Caco-2 (cell line): ENCODE data around the gene DEPDC5. TPM values are rescaled to one million over a fixed set of nuclear protein-coding genes. Genes with fewer than 3 reads are reported as not detected.

Source experiments
- BruUV-seq: library from RNA; stranded (reverse); fragments of 400-500 nt; replicated peaks from 2 replicates; lab custom pipeline; 2021; lab: Mats Ljungman, UMichigan
- CTCF ChIA-PET: fragments of 300-600 bp; sonication (Branson Sonifier 250); formaldehyde crosslinking; loops from one replicate; lab custom pipeline; 2022; ENCODE audit warnings: antibody characterized with exemption; lab: Charles Lee
- POLR2A ChIA-PET: fragments of 300-600 bp; sonication (Branson Sonifier 250); formaldehyde crosslinking; loops from one replicate; lab custom pipeline; 2022; ENCODE audit warnings: antibody characterized with exemption; lab: Charles Lee
- DNase-seq, 2 experiments: peaks; one replicate each; pipeline versions ENCODE4 v3.0.0 to v3.0.0-alpha.2; 2020 to 2022
- H3K27me3 ChIP-seq: replicated peaks from 2 replicates; pipeline ENCODE4 v1.6.0; 2011; ENCODE audit warnings: low read length; ENCODE audit not compliant: control insufficient read depth, insufficient read depth
- H3K36me3 ChIP-seq: 2 replicates; pipeline ENCODE4 v1.5.1; 2011; ENCODE audit warnings: low read length; ENCODE audit not compliant: control insufficient read depth, insufficient read depth
- H3K4me1 ChIP-seq: fragments of 250-450 bp; sonication (Bioruptor Pico); 2 replicates; pipeline ENCODE4 v1.5.1; 2020; ENCODE audit warnings: mild to moderate bottlenecking
- H3K4me3 ChIP-seq: 2 replicates; pipeline ENCODE4 v1.5.1; 2011; ENCODE audit warnings: low read depth, mild to moderate bottlenecking, control low read depth, low read length
- H3K9me3 ChIP-seq: fragments of 250-450 bp; sonication (Bioruptor Pico); 2 replicates; pipeline ENCODE4 v1.5.1; 2020; ENCODE audit warnings: mild to moderate bottlenecking, moderate library complexity
- H3K27ac Mint-ChIP-seq: one replicate; pipeline ENCODE4 v1.8.0; 2022; ENCODE audit warnings: mixed read lengths; ENCODE audit not compliant: unreplicated experiment
- H3K27me3 Mint-ChIP-seq: one replicate; pipeline ENCODE4 v1.8.0; 2022; ENCODE audit warnings: mixed read lengths; ENCODE audit not compliant: insufficient read depth, unreplicated experiment
- H3K36me3 Mint-ChIP-seq: one replicate; pipeline ENCODE4 v1.8.0; 2022; ENCODE audit warnings: mild to moderate bottlenecking, mixed read lengths; ENCODE audit not compliant: insufficient read depth, unreplicated experiment
- H3K4me1 Mint-ChIP-seq: one replicate; pipeline ENCODE4 v1.8.0; 2022; ENCODE audit warnings: low read depth, mixed read lengths; ENCODE audit not compliant: unreplicated experiment
- H3K4me3 Mint-ChIP-seq: one replicate; pipeline ENCODE4 v1.8.0; 2022; ENCODE audit warnings: mild to moderate bottlenecking, moderate library complexity, mixed read lengths; ENCODE audit not compliant: unreplicated experiment
- H3K9me3 Mint-ChIP-seq: one replicate; pipeline ENCODE4 v1.8.0; 2022; ENCODE audit warnings: mixed read lengths; ENCODE audit not compliant: unreplicated experiment
- CTCF ChIP-seq, 2 experiments: fragments of 200-600 bp in 1 of 2; IDR thresholded peaks; 1 replicate in 1 of 2; 2 replicates in 1 of 2; pipeline versions ENCODE4 v1.5.1 to v1.8.0; 2011 to 2022; ENCODE audit warnings: antibody characterized with exemption in 1 of 2, control low read depth in 1 of 2, inconsistent platforms in 1 of 2, low read depth in 1 of 2, low read length in 1 of 2, mild to moderate bottlenecking in 1 of 2, moderate library complexity in 1 of 2; ENCODE audit not compliant: insufficient read depth in 1 of 2, severe bottlenecking in 1 of 2, unreplicated experiment in 1 of 2
- intact Hi-C: fragments of 100-400 bp; cut with micrococcal nuclease; formaldehyde crosslinking; loops from one replicate; pipeline ENCODE4 v1.10.0; 2022; ENCODE audit not compliant: unreplicated experiment
- total RNA-seq: library from RNA; stranded (reverse); gene quantifications from 2 replicates; pipeline ENCODE4 v1.2.3, GENCODE V29; 2022

DEPDC5 gene
- total RNA-seq, 1 experiment from 2014 or later = 19.4 TPM

GRCh38 chr22:31828739-31829138 lies 74.9 kb downstream of the DEPDC5 start:
- intact Hi-C loops = no loop called here
- H3K4me1 Mint-ChIP-seq = no peaks in the 10 kb centered on the region
- ChIA-PET POLR2A (no interaction called here), CTCF (no interaction called here)
- BruUV-seq = no TSS peak
- no peaks in the 10 kb centered on the region for H3K9me3 ChIP-seq
- H3K27ac Mint-ChIP-seq = no peak overlapping the region
- H3K4me1 ChIP-seq = peaks cover 3% of the 10 kb centered on the region; the same call in 1 of the 2 replicates
- H3K36me3 ChIP-seq = no peaks in the 10 kb centered on the region; the same call in 1 of the 2 replicates
- no peak overlapping the region for H3K4me3 ChIP-seq
- TF ChIP-seq CTCF (IDR thresholded peaks at IDR 0.05; ENCODE audit: insufficient read depth in 1 of 2, low read depth in 1 of 2, low read length in 1 of 2, severe bottlenecking in 1 of 2, unreplicated experiment in 1 of 2) = no peak
- H3K9me3 Mint-ChIP-seq = no peaks in the 10 kb centered on the region
- H3K27me3 Mint-ChIP-seq = no peaks in the 10 kb centered on the region
- peaks cover 23% of the 10 kb centered on the region for H3K36me3 Mint-ChIP-seq
- no peak for DNase-seq
- no peaks in the 10 kb centered on the region for H3K27me3 ChIP-seq
- H3K4me3 Mint-ChIP-seq = no peak overlapping the region

- no peak overlapping the region for H3K27ac Mint-ChIP-seq
Observed at GRCh38 chr22:31829505-31829904, 75.7 kb downstream of the DEPDC5 start.

GRCh38 chr22:31830721-31831070 lies 76.9 kb downstream of the DEPDC5 start:
- H3K4me3 ChIP-seq = no peak overlapping the region
- peaks cover 23% of the 10 kb centered on the region for H3K36me3 Mint-ChIP-seq
- H3K4me1 Mint-ChIP-seq = no peaks in the 10 kb centered on the region
- H3K27me3 ChIP-seq = no peaks in the 10 kb centered on the region
- no peaks in the 10 kb centered on the region; the same call in 1 of the 2 replicates for H3K36me3 ChIP-seq
- POLR2A ChIA-PET = no interaction called here
- peaks cover 3% of the 10 kb centered on the region; the same call in 1 of the 2 replicates for H3K4me1 ChIP-seq
- CTCF ChIA-PET = no interaction called here
- DNase-seq = no peak
- TF ChIP-seq CTCF (IDR thresholded peaks at IDR 0.05; ENCODE audit: insufficient read depth in 1 of 2, low read depth in 1 of 2, low read length in 1 of 2, severe bottlenecking in 1 of 2, unreplicated experiment in 1 of 2) = no peak
- no peaks in the 10 kb centered on the region for H3K9me3 Mint-ChIP-seq
- no peaks in the 10 kb centered on the region for H3K27me3 Mint-ChIP-seq
- H3K27ac Mint-ChIP-seq = no peak overlapping the region
- H3K9me3 ChIP-seq = no peaks in the 10 kb centered on the region
- H3K4me3 Mint-ChIP-seq = no peak overlapping the region
- intact Hi-C loops = no loop called here
- BruUV-seq = no TSS peak

More at GRCh38 chr22:31829505-31829904, 75.7 kb downstream of the DEPDC5 start:
- Histone ChIP-seq H3K9me3 (no peaks in the 10 kb centered on the region), H3K4me1 (peaks cover 3% of the 10 kb centered on the region; the same call in 1 of the 2 replicates), H3K36me3 (no peaks in the 10 kb centered on the region; the same call in 1 of the 2 replicates), H3K27me3 (no peaks in the 10 kb centered on the region), H3K4me3 (no peak overlapping the region)
- Mint-ChIP-seq H3K4me3 (no peak overlapping the region), H3K9me3 (no peaks in the 10 kb centered on the region), H3K36me3 (peaks cover 23% of the 10 kb centered on the region), H3K4me1 (no peaks in the 10 kb centered on the region), H3K27me3 (no peaks in the 10 kb centered on the region)
- no peak for TF ChIP-seq CTCF (IDR thresholded peaks at IDR 0.05; ENCODE audit: insufficient read depth in 1 of 2, low read depth in 1 of 2, low read length in 1 of 2, severe bottlenecking in 1 of 2, unreplicated experiment in 1 of 2)
- ChIA-PET CTCF (interaction anchor here (0.6 kb wide), 1 partner anchor 137 kb away, joined by 5 read pairs; no protein-coding TSS in a partner anchor), POLR2A (no interaction called here)
- intact Hi-C loops = no loop called here
- no peak for DNase-seq
- no TSS peak for BruUV-seq
